ENCODE measurements around the gene SLC25A42.

GRCh38 chr19:19139876-19140229 lies 76.1 kb downstream of the SLC25A42 start:
- no peak for TF ChIP-seq ZNF274 (IDR thresholded peaks at IDR 0.05; ENCODE audit: low read depth, low read length)
- no peak for TF ChIP-seq SUZ12 (IDR thresholded peaks at IDR 0.05; ENCODE audit: extremely low read depth, insufficient read depth, insufficient read length)
- no peak for TF ChIP-seq YY1 (IDR thresholded peaks at IDR 0.05; ENCODE audit: insufficient read depth, insufficient read length)

All from NT2/D1 (cell line).